PC-9 (cell line): ENCODE measurements around the gene UBE2Q2.

ENCODE experiments used
- EZH2 ChIP-seq: fragments of 200-600 bp; sonication (generic); IDR thresholded peaks from 2 replicates; pipeline ENCODE4 v1.8.0; 2017; ENCODE audit warnings: antibody characterized with exemption, low read depth
- TF ChIP-seq, protein P1 (sequence below): fragments of 200-600 bp; sonication (generic); conservative IDR thresholded peaks from 2 replicates; pipeline ENCODE4 v1.6.1; 2017; ENCODE audit warnings: mixed run types, antibody characterized with exemption, mild to moderate bottlenecking, moderate library complexity

- TF ChIP-seq, protein P1, sequence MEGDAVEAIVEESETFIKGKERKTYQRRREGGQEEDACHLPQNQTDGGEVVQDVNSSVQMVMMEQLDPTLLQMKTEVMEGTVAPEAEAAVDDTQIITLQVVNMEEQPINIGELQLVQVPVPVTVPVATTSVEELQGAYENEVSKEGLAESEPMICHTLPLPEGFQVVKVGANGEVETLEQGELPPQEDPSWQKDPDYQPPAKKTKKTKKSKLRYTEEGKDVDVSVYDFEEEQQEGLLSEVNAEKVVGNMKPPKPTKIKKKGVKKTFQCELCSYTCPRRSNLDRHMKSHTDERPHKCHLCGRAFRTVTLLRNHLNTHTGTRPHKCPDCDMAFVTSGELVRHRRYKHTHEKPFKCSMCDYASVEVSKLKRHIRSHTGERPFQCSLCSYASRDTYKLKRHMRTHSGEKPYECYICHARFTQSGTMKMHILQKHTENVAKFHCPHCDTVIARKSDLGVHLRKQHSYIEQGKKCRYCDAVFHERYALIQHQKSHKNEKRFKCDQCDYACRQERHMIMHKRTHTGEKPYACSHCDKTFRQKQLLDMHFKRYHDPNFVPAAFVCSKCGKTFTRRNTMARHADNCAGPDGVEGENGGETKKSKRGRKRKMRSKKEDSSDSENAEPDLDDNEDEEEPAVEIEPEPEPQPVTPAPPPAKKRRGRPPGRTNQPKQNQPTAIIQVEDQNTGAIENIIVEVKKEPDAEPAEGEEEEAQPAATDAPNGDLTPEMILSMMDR = no peak
- no peak for TF ChIP-seq EZH2
Measured at GRCh38 chr15:75836959-75837334, 6.3 kb upstream of the UBE2Q2 start.
